Myocyte (in vitro differentiated cells): ENCODE measurements around the gene INSYN2B. TPM values are rescaled to one million over a fixed set of nuclear protein-coding genes. Genes with fewer than 3 reads are reported as not detected.

ENCODE experiments used
- DNase-seq: peaks from one replicate; pipeline ENCODE4 v3.0.0-alpha.2; 2012; ENCODE audit warnings: low read depth
- total RNA-seq: library from RNA; depleted of rRNA; stranded (reverse); fragments of >200 nt; gene quantifications from 2 replicates; pipeline ENCODE4 v1.2.3, GENCODE V29; 2014

Gene INSYN2B
- total RNA-seq, 1 donor from 2014 or later = 0.24 TPM

- no peak for DNase-seq
Measured at GRCh38 chr5:169851321-169851850, 128.9 kb downstream of the INSYN2B start.

GRCh38 chr5:169850409-169850808 is 129.9 kb downstream of the INSYN2B start:
- no peak for DNase-seq

GRCh38 chr5:169848792-169849191 is 131.5 kb downstream of the INSYN2B start:
- no peak for DNase-seq

- DNase-seq = no peak
Measured at GRCh38 chr5:169848271-169848670, 132.0 kb downstream of the INSYN2B start.

GRCh38 chr5:169847519-169847918 is 132.8 kb downstream of the INSYN2B start:
- peak; percentile 40 for DNase-seq

GRCh38 chr5:169842699-169843098 is 137.6 kb downstream of the INSYN2B start:
- DNase-seq = no peak

GRCh38 chr5:169840405-169840804 is 139.9 kb downstream of the INSYN2B start:
- no peak for DNase-seq

GRCh38 chr5:169838688-169839087 is 141.6 kb downstream of the INSYN2B start:
- no peak for DNase-seq

GRCh38 chr5:169837686-169838085 is 142.6 kb downstream of the INSYN2B start:
- DNase-seq = no peak

- no peak for DNase-seq
Measured at GRCh38 chr5:169836835-169837536, 143.3 kb downstream of the INSYN2B start.

- peak; percentile 11 for DNase-seq
Measured at GRCh38 chr5:169834540-169834939, 145.8 kb downstream of the INSYN2B start.

- DNase-seq = peak; percentile 15
Measured at GRCh38 chr5:169833681-169834292, 146.5 kb downstream of the INSYN2B start.

- no peak for DNase-seq
Measured at GRCh38 chr5:169832845-169833244, 147.4 kb downstream of the INSYN2B start.

- no peak for DNase-seq
Measured at GRCh38 chr5:169832304-169832703, 148.0 kb downstream of the INSYN2B start.

- DNase-seq = peak; percentile 35
Measured at GRCh38 chr5:169831331-169831730, 149.0 kb downstream of the INSYN2B start.

- no peak for DNase-seq
Measured at GRCh38 chr5:169828385-169828784, 151.9 kb downstream of the INSYN2B start.

- peak; percentile 29 for DNase-seq
Measured at GRCh38 chr5:169827769-169828168, 152.5 kb downstream of the INSYN2B start.

- DNase-seq = no peak
Measured at GRCh38 chr5:169826618-169827017, 153.7 kb downstream of the INSYN2B start.

- no peak for DNase-seq
Measured at GRCh38 chr5:169817031-169817430, 163.3 kb downstream of the INSYN2B start.

- DNase-seq = no peak
Measured at GRCh38 chr5:169814522-169814921, 165.8 kb downstream of the INSYN2B start.
